DND-41 (cell line): ENCODE data around the gene JUNB.

Experiments
- ATAC-seq: fragments of 200-7000 bp; cut with Tn5 transposase; 3 replicates; pipeline ENCODE4 v1.9.1; 2021; ENCODE audit warnings: low read depth; ENCODE audit not compliant: insufficient read depth
- DNase-seq: peaks from one replicate; pipeline ENCODE4 v3.0.0-alpha.2; 2020
- H2AFZ ChIP-seq: 2 replicates; pipeline ENCODE4 v1.6.0; 2012; ENCODE audit warnings: low read depth, low read length
- H3K27ac ChIP-seq: 2 replicates; pipeline ENCODE4 v1.5.1; 2012; ENCODE audit warnings: low read length, inconsistent platforms
- H3K27me3 ChIP-seq: fragments of 200-600 bp; sonication (generic); 2 replicates; pipeline ENCODE4 v1.6.0; 2012; ENCODE audit warnings: low read length, mild to moderate bottlenecking, inconsistent platforms; ENCODE audit not compliant: insufficient read depth, poor library complexity
- H3K36me3 ChIP-seq: 2 replicates; pipeline ENCODE4 v1.5.1; 2012; ENCODE audit warnings: low read length, inconsistent platforms; ENCODE audit not compliant: insufficient read depth
- H3K4me1 ChIP-seq: 2 replicates; pipeline ENCODE4 v1.5.1; 2012; ENCODE audit warnings: mild to moderate bottlenecking, low read length; ENCODE audit not compliant: insufficient read depth
- H3K4me2 ChIP-seq: 2 replicates; pipeline ENCODE4 v1.6.0; 2012; ENCODE audit warnings: mild to moderate bottlenecking, moderate library complexity, low read length, inconsistent platforms; ENCODE audit not compliant: insufficient read depth
- H3K4me3 ChIP-seq, 2 experiments: fragments of 200-600 bp in 1 of 2; shearing (Covaris generic) in 1 of 2; 2 replicates each; pipeline ENCODE4 v1.5.1; 2012 to 2016; ENCODE audit warnings: inconsistent platforms in 2 of 2, low read length in 2 of 2, mild to moderate bottlenecking in 2 of 2, low read depth in 1 of 2, moderate library complexity in 1 of 2
- H3K79me2 ChIP-seq: 2 replicates; pipeline ENCODE4 v1.6.0; 2012; ENCODE audit warnings: low read length, inconsistent platforms; ENCODE audit not compliant: insufficient read depth
- H3K9ac ChIP-seq: 2 replicates; pipeline ENCODE4 v1.6.0; 2012; ENCODE audit warnings: low read depth, mild to moderate bottlenecking, inconsistent platforms, low read length, moderate library complexity
- H3K9me3 ChIP-seq: 2 replicates; pipeline ENCODE4 v1.5.1; 2012; ENCODE audit warnings: low read length, moderate library complexity, mild to moderate bottlenecking, inconsistent platforms; ENCODE audit not compliant: insufficient read depth, severe bottlenecking
- H4K20me1 ChIP-seq: 2 replicates; pipeline ENCODE4 v1.6.0; 2012; ENCODE audit warnings: low read length; ENCODE audit not compliant: insufficient read depth
- CTCF ChIP-seq: IDR thresholded peaks from 2 replicates; pipeline ENCODE4 v1.5.1; 2012; ENCODE audit warnings: borderline replicate concordance, low read length, moderate library complexity, mild to moderate bottlenecking; ENCODE audit not compliant: poor library complexity, severe bottlenecking; ENCODE audit errors: extremely low read depth
- EZH2 ChIP-seq: IDR thresholded peaks from 3 replicates; pipeline ENCODE4 v1.6.1; 2012; ENCODE audit warnings: borderline replicate concordance, low read depth, mild to moderate bottlenecking, moderate library complexity, low read length, inconsistent platforms; ENCODE audit not compliant: severe bottlenecking

The JUNB gene

GRCh38 chr19:12773571-12773970, 17.7 kb upstream of the JUNB start:
- Histone ChIP-seq H3K4me1 (peaks cover 32% of the 10 kb centered on the region), H3K79me2 (no peaks in the 10 kb centered on the region), H2AFZ (no peak overlapping the region), H3K27me3 (no peaks in the 10 kb centered on the region), H3K9me3 (no peaks in the 10 kb centered on the region), H3K4me3 (no peak overlapping the region), H3K4me2 (no peak overlapping the region), H3K9ac (no peak overlapping the region), H3K36me3 (no peaks in the 10 kb centered on the region), H4K20me1 (no peaks in the 10 kb centered on the region), H3K27ac (no peak overlapping the region)
- ATAC-seq, result no peak
- no peak for TF ChIP-seq EZH2
- peak; percentile 45 for TF ChIP-seq CTCF
- no peak for DNase-seq

GRCh38 chr19:12774588-12775555, 16.4 kb upstream of the JUNB start, which contains the start of gene HOOK2:
Gene HOOK2, minus strand, starts transcription at chr19:12775552. Its CDS starts 103 bp downstream, at chr19:12775449.
- Histone ChIP-seq H4K20me1 (no peaks in the 10 kb centered on the region), H3K9ac (peak within 1 kb of the TSS; percentile 77), H3K79me2 (no peaks in the 10 kb centered on the region), H3K4me3 (peak within 1 kb of the TSS; percentile 37 to 91; a peak in 3 of 4 replicates), H3K4me2 (peak within 1 kb of the TSS; percentile 100), H3K9me3 (no peaks in the 10 kb centered on the region), H2AFZ (peak within 1 kb of the TSS; percentile 89), H3K4me1 (peaks cover 42% of the 10 kb centered on the region), H3K27ac (peak within 1 kb of the TSS; percentile 69), H3K27me3 (no peaks in the 10 kb centered on the region), H3K36me3 (no peaks in the 10 kb centered on the region)
- ATAC-seq (no peak), DNase-seq (no peak)
- no peak for TF ChIP-seq CTCF

- no peaks in the 10 kb centered on the region for H4K20me1 ChIP-seq
- DNase-seq (peak; percentile 87), ATAC-seq (peak; percentile 62)
- no peaks in the 10 kb centered on the region for H3K79me2 ChIP-seq
- H3K4me1 ChIP-seq, result peaks cover 52% of the 10 kb centered on the region
- H3K4me3 ChIP-seq, result peak overlapping the region; percentile 34 to 63; a peak in 3 of 4 replicates
- peak overlapping the region; percentile 80 for H3K27ac ChIP-seq
- H3K27me3 ChIP-seq, result no peaks in the 10 kb centered on the region
- peak overlapping the region; percentile 63 for H3K9ac ChIP-seq
- no peaks in the 10 kb centered on the region for H3K36me3 ChIP-seq
- H3K4me2 ChIP-seq, result peak overlapping the region; percentile 90
- H3K9me3 ChIP-seq, result no peaks in the 10 kb centered on the region
- TF ChIP-seq EZH2 (no peak), CTCF (peak; percentile 98)
- peak overlapping the region; percentile 78 for H2AFZ ChIP-seq
Measured at GRCh38 chr19:12777217-12778016, 13.9 kb upstream of the JUNB start.
